GM18868 (cell line): ENCODE measurements around the gene FKBP14.
"Not testable (repeated sequence)": the region's sequence is repeated elsewhere in the genome, so short reads cannot be mapped to it uniquely, and the experiment has no call there.

ENCODE experiments used
- ATAC-seq: cut with Tn5 transposase; IDR thresholded peaks from one replicate; pipeline ENCODE4 v1.9.1; 2021; ENCODE audit warnings: mild to moderate bottlenecking, moderate library complexity; ENCODE audit not compliant: unreplicated experiment

Gene FKBP14

GRCh38 chr7:29962035-29962434 lies 64.5 kb downstream of the FKBP14 start:
- ATAC-seq: no peak

GRCh38 chr7:29961611-29962010 lies 64.9 kb downstream of the FKBP14 start:
- not testable (repeated sequence) for ATAC-seq
